ENCODE measurements around the gene FMNL2.

DNA sequence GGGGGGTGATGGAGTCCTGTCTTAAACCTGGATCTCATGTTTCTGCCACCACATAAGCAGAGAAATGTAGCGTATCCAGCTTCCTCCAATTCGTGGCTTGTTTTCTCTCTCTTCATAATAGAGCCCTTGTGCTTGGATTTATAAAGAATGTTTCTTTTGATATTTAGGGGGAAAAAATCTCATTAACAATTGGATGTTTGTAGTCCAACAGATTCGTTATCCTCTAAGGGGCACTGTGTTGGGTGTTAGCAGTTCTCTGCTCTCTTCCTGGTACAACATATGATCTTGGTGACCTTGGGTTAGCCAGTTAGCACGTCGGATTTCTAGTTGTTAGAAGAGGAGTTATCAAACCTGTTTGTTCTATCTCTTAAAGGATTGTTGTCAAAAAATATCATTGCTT is 127.8 kb downstream of the FMNL2 start:
- TF ChIP-seq, protein P1, sequence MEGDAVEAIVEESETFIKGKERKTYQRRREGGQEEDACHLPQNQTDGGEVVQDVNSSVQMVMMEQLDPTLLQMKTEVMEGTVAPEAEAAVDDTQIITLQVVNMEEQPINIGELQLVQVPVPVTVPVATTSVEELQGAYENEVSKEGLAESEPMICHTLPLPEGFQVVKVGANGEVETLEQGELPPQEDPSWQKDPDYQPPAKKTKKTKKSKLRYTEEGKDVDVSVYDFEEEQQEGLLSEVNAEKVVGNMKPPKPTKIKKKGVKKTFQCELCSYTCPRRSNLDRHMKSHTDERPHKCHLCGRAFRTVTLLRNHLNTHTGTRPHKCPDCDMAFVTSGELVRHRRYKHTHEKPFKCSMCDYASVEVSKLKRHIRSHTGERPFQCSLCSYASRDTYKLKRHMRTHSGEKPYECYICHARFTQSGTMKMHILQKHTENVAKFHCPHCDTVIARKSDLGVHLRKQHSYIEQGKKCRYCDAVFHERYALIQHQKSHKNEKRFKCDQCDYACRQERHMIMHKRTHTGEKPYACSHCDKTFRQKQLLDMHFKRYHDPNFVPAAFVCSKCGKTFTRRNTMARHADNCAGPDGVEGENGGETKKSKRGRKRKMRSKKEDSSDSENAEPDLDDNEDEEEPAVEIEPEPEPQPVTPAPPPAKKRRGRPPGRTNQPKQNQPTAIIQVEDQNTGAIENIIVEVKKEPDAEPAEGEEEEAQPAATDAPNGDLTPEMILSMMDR (IDR thresholded peaks at IDR 0.05) = no peak
- TF ChIP-seq ZFX (IDR thresholded peaks at IDR 0.05; ENCODE audit: borderline replicate concordance) = no peak
